Measurements from ENCODE around the gene LRIG2.

DNA sequence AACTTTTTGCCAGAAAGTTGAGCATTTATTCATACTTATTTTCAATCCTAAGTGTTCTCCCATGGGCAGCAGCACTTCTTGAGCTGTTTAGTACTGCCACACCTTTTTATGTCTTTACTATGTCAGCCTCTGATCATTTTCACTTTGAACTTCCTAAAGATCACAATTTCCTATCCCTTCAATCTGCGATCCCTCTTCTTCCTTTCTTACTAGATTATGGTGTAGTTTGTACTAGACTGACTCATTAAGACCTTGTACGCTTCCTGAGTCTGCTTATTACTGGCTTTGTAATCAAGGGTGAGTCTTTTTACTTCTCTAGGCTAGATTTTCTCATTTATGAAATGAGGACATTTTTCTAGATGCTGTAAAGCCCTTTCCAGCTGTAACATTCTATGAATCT is 55.1 kb downstream of the LRIG2 start:
- TF ChIP-seq, protein P1, sequence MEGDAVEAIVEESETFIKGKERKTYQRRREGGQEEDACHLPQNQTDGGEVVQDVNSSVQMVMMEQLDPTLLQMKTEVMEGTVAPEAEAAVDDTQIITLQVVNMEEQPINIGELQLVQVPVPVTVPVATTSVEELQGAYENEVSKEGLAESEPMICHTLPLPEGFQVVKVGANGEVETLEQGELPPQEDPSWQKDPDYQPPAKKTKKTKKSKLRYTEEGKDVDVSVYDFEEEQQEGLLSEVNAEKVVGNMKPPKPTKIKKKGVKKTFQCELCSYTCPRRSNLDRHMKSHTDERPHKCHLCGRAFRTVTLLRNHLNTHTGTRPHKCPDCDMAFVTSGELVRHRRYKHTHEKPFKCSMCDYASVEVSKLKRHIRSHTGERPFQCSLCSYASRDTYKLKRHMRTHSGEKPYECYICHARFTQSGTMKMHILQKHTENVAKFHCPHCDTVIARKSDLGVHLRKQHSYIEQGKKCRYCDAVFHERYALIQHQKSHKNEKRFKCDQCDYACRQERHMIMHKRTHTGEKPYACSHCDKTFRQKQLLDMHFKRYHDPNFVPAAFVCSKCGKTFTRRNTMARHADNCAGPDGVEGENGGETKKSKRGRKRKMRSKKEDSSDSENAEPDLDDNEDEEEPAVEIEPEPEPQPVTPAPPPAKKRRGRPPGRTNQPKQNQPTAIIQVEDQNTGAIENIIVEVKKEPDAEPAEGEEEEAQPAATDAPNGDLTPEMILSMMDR (IDR thresholded peaks at IDR 0.05): no peak
- no peak for TF ChIP-seq POLR2AphosphoS5 (IDR thresholded peaks at IDR 0.05)

Measured in sigmoid colon (tissue), 4 donors.